Activated naive CD8-positive, alpha-beta T cell treated with anti-CD3 and anti-CD28 coated beads, Interleukin-2, amount 50 U/mL, for 24 hours (primary cell): ENCODE measurements around the gene MLIP.
"Not testable (repeated sequence)": the region's sequence is repeated elsewhere in the genome, so short reads cannot be mapped to it uniquely, and the experiment has no call there.

Experiments used
- ATAC-seq: fragments of 150-1000 bp; cut with Tn5 transposase; one replicate; pipeline ENCODE4 v1.10.0; 2021
- DNase-seq: peaks from one replicate; pipeline ENCODE4 v3.0.0; 2021
- H3K27ac Mint-ChIP-seq: one replicate; pipeline ENCODE4 v1.8.0; 2021; ENCODE audit warnings: mild to moderate bottlenecking, mixed read lengths
- H3K27me3 Mint-ChIP-seq: one replicate; pipeline ENCODE4 v1.8.0; 2021; ENCODE audit warnings: mixed read lengths
- H3K36me3 Mint-ChIP-seq: one replicate; pipeline ENCODE4 v1.8.0; 2021; ENCODE audit warnings: low read depth, mixed read lengths
- H3K4me1 Mint-ChIP-seq: one replicate; pipeline ENCODE4 v1.8.0; 2021; ENCODE audit warnings: mixed read lengths
- H3K4me3 Mint-ChIP-seq: one replicate; pipeline ENCODE4 v1.8.0; 2021; ENCODE audit warnings: mild to moderate bottlenecking, moderate library complexity, mixed read lengths
- H3K9me3 Mint-ChIP-seq: one replicate; pipeline ENCODE4 v1.8.0; 2021; ENCODE audit warnings: mixed read lengths

The MLIP gene

DNA sequence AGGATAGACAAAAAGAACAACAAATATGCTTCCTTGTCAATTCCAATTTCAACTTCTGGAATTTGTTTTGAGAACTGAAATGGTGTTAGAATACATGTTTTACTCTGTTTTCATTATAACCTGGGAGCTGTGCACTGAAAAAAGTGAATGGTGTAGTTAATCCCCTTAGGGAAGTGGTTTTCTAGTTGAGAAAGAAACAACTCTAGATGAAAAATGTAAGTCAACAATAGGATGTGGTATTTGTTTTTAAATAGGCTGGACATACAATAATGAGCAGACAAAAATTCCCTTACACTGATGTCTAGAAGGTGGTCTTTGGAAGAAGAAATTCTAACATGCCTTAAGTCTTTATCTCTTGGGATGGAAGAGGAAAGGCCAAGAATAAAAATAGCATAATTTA is 137.1 kb downstream of the MLIP start:
- ATAC-seq (no peak), DNase-seq (no peak)
- no peak overlapping the region for H3K27ac Mint-ChIP-seq
- H3K36me3 Mint-ChIP-seq, result no peaks in the 10 kb centered on the region
- H3K27me3 Mint-ChIP-seq, result peaks cover 2% of the 10 kb centered on the region
- H3K4me3 Mint-ChIP-seq, result no peak overlapping the region
- no peaks in the 10 kb centered on the region for H3K9me3 Mint-ChIP-seq
- no peaks in the 10 kb centered on the region for H3K4me1 Mint-ChIP-seq

DNA sequence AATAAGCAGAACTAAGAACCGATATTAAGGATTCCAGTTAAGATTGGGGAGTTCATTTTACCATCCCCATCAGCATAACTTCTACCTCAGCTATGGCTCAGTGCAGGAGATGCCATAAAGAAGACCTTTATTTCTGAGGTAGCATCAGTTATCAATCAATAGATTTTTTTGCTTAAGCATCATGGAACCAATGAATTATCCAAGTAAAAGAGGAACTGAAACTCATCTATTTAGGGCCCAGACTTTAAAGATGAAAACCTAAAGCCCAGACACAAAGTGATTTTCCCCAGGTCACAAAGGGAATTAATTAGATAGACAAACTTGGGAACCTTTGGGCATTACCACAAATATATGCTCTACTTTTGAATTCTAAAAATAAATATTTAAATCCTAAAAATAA is 137.8 kb downstream of the MLIP start:
- Mint-ChIP-seq H3K27me3 (peaks cover 2% of the 10 kb centered on the region), H3K36me3 (no peaks in the 10 kb centered on the region), H3K4me3 (no peak overlapping the region), H3K9me3 (no peaks in the 10 kb centered on the region), H3K4me1 (no peaks in the 10 kb centered on the region), H3K27ac (no peak overlapping the region)
- ATAC-seq (no peak), DNase-seq (no peak)

DNA sequence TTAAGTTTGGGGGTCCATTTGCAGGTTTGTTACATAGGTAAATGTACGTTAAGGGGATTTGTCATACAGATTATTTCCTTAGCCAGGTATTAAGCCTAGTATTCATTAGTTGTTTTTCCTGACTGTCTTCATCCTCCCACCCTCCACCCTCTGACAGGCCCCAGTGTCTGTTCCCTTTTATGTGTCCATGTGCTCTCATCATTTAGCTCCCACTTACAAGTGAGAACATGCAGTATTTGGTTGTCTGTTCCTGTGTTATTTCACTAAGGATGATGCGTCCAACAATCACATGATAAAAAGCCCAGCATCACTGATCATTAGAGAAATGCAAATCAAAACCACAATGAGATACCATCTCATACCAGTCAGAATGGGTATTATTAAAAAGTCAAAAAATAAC is 138.6 kb downstream of the MLIP start:
- H3K27me3 Mint-ChIP-seq, H3K9me3 Mint-ChIP-seq, H3K36me3 Mint-ChIP-seq, H3K4me1 Mint-ChIP-seq, H3K27ac Mint-ChIP-seq, DNase-seq, ATAC-seq, H3K4me3 Mint-ChIP-seq: not testable (repeated sequence)

DNA sequence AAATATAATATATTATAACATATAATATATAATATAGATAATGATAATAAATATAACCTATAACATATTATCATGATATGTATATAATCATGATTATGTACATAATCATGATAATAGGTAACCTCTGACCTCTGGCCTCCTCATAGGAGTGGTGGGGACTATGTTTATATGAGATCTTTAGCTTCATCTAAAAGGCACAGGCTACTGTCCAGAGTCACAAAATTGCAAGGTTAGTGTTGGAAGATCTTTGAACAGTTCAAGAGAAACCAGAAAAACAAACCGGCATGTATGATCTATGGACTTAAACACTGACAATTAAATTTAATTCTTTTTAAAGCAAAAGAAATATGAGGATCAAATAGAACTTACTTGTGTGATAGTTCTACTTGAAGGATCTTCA is 141.3 kb downstream of the MLIP start:
- Mint-ChIP-seq H3K36me3 (no peaks in the 10 kb centered on the region), H3K27me3 (no peaks in the 10 kb centered on the region), H3K27ac (no peak overlapping the region), H3K9me3 (no peaks in the 10 kb centered on the region), H3K4me1 (no peaks in the 10 kb centered on the region), H3K4me3 (no peak overlapping the region)
- DNase-seq (no peak), ATAC-seq (no peak)

DNA sequence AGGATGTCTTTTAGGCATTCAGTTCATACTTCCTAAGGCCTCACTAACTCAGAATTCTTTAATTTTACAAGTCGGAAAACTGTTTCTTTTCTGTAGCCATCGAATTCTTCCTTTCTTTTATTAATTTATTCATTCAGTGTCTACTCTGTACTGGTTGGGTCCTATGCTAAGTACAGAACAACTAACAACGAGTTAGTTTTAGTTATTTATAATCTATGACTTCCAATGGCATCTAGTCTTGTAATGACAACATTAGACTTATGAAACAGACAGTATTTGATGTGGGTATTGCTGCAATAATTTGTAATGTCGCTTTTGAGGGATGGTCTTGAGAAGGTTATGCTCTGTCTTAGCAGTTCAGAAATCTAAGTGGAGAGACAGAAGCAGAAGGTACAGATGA is 141.7 kb downstream of the MLIP start:
- DNase-seq (no peak), ATAC-seq (no peak)
- no peaks in the 10 kb centered on the region for H3K36me3 Mint-ChIP-seq
- no peaks in the 10 kb centered on the region for H3K4me1 Mint-ChIP-seq
- no peak overlapping the region for H3K4me3 Mint-ChIP-seq
- H3K27me3 Mint-ChIP-seq, result no peaks in the 10 kb centered on the region
- no peaks in the 10 kb centered on the region for H3K9me3 Mint-ChIP-seq
- H3K27ac Mint-ChIP-seq, result no peak overlapping the region

DNA sequence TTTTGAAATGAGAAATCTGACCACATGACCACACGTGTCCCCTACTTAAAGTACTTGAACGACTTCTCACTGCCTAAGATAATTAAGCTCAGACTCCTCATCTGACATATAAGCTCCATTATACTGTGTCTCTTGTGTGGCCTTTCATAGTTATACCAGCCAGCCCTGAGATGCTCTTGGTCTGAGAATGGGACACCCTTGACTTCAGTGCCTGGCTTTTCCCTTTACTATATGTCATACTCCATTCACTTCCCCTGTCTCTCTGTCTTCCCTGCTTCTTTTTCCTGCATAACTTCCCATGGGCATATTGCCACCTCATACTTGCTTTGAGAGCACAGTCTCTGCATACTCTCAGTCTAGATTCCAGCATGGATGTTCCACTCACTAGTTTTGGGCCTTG is 143.6 kb downstream of the MLIP start:
- Mint-ChIP-seq H3K4me1 (no peaks in the 10 kb centered on the region), H3K27ac (no peak overlapping the region), H3K4me3 (no peak overlapping the region), H3K36me3 (no peaks in the 10 kb centered on the region), H3K9me3 (no peaks in the 10 kb centered on the region), H3K27me3 (no peaks in the 10 kb centered on the region)
- ATAC-seq (no peak), DNase-seq (no peak)

DNA sequence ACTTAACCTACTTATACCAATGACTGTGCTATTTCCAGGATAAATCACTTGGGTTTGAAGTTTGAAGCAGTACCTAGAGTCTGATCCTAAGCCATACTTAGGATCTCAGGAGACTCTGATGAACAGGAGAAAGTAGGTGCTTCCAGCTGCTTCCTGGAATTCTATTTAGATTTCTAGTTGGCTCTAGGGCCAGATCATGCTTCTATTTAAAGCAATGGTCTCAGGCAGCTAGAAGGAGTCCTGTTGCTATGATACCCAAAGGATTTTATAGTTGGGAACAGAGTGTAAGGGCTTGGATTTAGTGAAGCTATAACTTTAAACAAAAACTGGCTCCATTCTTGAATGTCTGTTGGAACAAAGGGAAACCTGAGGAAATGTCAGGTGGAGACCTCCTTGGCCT is 144.6 kb downstream of the MLIP start:
- Mint-ChIP-seq H3K4me1 (no peaks in the 10 kb centered on the region), H3K4me3 (no peak overlapping the region), H3K27ac (no peak overlapping the region), H3K9me3 (no peaks in the 10 kb centered on the region), H3K36me3 (no peaks in the 10 kb centered on the region), H3K27me3 (no peaks in the 10 kb centered on the region)
- no peak for ATAC-seq
- no peak for DNase-seq

DNA sequence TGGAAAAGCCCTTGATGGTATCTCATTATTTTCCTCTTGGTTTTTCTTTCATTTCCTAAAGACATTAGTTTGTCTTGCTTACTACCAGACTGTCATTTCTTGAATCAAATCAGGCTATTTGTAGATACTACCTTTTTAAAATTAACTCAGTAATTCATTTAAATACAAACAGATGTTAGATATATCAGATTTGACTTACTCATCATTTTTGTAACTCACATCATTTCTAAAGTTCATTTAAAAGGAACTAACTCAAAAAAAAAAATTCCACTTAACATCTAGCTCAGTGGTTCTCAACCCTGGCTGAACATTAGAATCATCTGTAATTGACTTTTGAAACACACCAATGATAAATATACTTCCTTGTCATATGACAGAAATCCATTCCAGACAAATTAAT is 148.8 kb downstream of the MLIP start:
- no peaks in the 10 kb centered on the region for H3K4me1 Mint-ChIP-seq
- ATAC-seq (no peak), DNase-seq (no peak)
- no peaks in the 10 kb centered on the region for H3K36me3 Mint-ChIP-seq
- H3K27ac Mint-ChIP-seq, result no peak overlapping the region
- no peaks in the 10 kb centered on the region for H3K27me3 Mint-ChIP-seq
- H3K9me3 Mint-ChIP-seq, result no peaks in the 10 kb centered on the region
- H3K4me3 Mint-ChIP-seq, result no peak overlapping the region

DNA sequence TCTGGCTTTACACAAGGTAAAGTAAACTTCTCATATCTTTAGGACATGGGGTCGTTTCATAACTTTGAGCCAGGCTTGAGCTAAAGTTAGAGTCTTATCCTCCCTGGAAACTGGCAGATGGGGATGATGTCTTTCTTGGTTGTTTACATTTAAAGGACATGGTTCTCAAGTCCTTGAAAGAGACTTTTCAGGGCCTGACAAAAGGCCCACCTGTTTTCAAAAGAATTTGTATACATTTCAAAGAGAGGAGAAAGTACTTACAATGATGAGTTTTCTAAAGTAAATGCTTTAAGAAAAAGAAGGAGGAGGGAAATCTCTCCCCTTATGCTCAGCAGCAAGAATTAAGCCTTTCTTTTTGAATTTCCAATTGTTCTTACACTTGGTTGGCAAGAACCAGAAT is 151.3 kb downstream of the MLIP start:
- no peaks in the 10 kb centered on the region for H3K9me3 Mint-ChIP-seq
- no peaks in the 10 kb centered on the region for H3K27me3 Mint-ChIP-seq
- no peaks in the 10 kb centered on the region for H3K4me1 Mint-ChIP-seq
- no peak overlapping the region for H3K4me3 Mint-ChIP-seq
- H3K36me3 Mint-ChIP-seq, result no peaks in the 10 kb centered on the region
- H3K27ac Mint-ChIP-seq, result no peak overlapping the region
- no peak for ATAC-seq
- DNase-seq, result no peak

DNA sequence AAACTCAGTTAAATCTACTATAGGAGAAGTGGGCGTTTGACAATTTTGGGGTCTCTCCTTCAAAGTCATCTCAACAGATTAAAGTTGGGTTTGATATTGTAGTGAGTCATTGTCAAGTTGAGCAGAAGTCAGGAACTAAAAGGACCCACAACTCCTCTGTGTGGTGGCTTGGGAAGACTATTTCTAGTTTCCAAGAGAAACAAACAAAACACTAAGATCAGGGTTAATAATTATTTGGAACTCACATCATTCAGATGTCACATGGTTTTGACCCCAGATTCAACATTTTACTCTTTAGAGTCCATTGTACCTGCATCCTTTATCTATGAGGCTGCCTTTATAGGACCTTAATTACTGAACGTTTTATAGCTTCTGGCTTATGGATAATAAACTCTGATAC is 151.7 kb downstream of the MLIP start:
- H3K27ac Mint-ChIP-seq, result no peak overlapping the region
- ATAC-seq (no peak), DNase-seq (no peak)
- H3K4me1 Mint-ChIP-seq, result no peaks in the 10 kb centered on the region
- H3K4me3 Mint-ChIP-seq, result no peak overlapping the region
- no peaks in the 10 kb centered on the region for H3K9me3 Mint-ChIP-seq
- peaks cover 1% of the 10 kb centered on the region for H3K27me3 Mint-ChIP-seq
- no peaks in the 10 kb centered on the region for H3K36me3 Mint-ChIP-seq

DNA sequence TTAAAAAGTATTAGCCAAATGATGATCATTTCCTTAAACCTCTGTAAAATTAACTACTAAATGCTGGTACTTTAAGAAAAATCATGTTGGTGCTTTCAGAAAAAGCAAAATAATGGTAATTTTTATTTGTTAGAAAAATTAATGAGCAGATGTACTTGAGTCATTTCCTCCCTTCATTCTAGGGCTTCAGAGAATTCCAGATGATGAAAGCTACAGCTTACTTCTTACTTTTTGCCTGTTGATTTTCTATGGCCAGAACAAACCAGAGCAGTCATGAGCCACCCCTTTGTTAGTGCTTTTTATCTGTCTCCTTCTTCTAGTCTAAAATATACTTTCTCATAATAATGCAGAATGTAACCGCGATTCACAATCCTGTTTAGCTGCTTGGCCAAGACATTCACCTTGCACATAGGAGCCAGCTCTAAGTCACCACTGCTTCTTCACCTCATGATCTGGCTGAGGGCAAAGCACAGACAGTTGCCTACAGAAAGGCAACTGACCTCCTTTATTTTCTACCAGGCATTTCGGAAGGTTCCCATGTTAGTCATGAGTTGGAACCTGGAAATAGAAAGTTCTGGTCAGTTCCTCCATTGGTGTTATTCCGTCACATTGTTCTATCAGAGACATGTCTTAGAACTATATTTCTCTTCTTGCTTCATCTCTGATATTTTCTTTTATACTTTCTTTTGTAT is 153.5 kb downstream of the MLIP start:
- Mint-ChIP-seq H3K9me3 (no peaks in the 10 kb centered on the region), H3K27ac (no peak overlapping the region), H3K4me1 (no peaks in the 10 kb centered on the region), H3K4me3 (no peak overlapping the region), H3K27me3 (peaks cover 4% of the 10 kb centered on the region), H3K36me3 (no peaks in the 10 kb centered on the region)
- DNase-seq, result no peak
- ATAC-seq, result no peak

DNA sequence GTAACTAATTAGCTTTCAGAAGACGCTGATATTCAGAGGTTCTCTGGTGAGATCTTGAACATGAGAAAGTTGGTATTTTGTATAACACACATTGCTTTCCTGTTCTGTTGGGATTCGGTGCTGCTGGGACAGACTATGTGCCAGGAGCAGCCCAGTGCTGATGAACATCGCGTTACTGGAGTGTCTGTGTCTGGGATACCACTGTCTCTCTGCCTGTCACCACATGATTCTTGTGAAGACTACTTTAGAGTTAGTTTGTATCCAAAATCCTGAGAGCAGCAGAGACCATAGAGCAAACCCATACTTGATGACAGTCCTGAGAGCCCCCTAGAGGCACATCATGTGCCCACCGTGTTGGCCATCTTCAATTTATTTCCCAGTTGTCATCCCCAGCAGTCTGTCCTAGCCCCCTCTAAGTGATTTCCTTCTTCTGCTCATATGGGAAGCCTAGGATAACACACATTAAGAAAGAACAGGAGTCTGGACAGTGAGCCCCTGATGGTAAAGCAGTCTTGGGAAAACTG is 155.2 kb downstream of the MLIP start:
- ATAC-seq, result no peak
- H3K4me3 Mint-ChIP-seq, result no peak overlapping the region
- H3K4me1 Mint-ChIP-seq, result no peaks in the 10 kb centered on the region
- no peak for DNase-seq
- no peaks in the 10 kb centered on the region for H3K36me3 Mint-ChIP-seq
- H3K27me3 Mint-ChIP-seq, result peaks cover 6% of the 10 kb centered on the region
- H3K27ac Mint-ChIP-seq, result no peak overlapping the region
- no peaks in the 10 kb centered on the region for H3K9me3 Mint-ChIP-seq

DNA sequence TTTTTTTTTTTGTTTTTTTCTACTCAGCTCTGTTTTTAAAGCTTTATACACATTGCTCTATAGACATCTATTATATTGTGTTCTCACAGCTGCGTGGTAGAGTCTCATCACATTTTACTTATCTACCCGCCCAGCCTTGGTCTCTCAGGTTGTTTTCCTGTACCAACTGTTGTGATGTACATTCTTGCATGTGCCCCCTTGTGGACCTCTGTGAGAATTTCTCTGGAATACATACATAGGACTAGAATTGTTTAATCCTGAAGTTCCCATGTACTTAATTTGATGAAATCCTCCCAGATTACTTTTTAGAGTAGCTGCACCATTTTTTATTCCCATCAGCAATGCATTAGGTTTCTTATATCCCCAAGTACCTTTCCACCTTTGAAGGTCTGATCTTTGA is 156.6 kb downstream of the MLIP start:
- Mint-ChIP-seq H3K4me3 (no peak overlapping the region), H3K27me3 (peaks cover 6% of the 10 kb centered on the region), H3K36me3 (no peaks in the 10 kb centered on the region), H3K9me3 (no peaks in the 10 kb centered on the region), H3K27ac (no peak overlapping the region), H3K4me1 (no peaks in the 10 kb centered on the region)
- DNase-seq, result no peak
- no peak for ATAC-seq

DNA sequence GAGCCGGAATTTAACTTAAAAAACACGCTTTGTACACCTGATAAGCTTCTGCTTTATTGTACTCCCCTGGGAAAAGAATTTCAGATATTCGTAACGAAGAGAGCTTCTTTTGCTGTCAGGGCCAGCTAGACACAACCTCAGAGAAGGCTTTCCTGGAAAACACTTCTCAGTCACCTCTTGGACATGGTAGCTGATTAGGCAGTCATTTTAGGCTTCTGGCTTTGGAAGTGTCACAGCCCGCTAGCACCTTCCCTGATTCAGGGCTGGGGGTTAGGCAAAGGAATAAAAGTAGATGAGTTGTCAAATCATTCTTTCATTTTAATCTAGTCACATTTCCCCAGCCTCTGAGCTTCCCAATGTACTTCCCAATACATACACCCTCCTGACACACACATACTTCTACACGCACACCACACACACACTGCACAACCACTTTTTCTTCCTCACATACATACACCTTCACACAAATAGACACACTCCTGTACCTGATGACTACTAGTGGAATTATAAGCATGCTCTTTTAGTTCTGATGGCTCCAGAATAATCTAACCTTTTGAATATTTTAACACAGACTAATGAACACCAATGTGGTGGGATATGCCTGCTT is 162.1 kb downstream of the MLIP start:
- no peaks in the 10 kb centered on the region for H3K36me3 Mint-ChIP-seq
- no peak overlapping the region for H3K4me3 Mint-ChIP-seq
- H3K27ac Mint-ChIP-seq, result no peak overlapping the region
- H3K4me1 Mint-ChIP-seq, result no peaks in the 10 kb centered on the region
- no peak for DNase-seq
- peaks cover 5% of the 10 kb centered on the region for H3K27me3 Mint-ChIP-seq
- H3K9me3 Mint-ChIP-seq, result peaks cover 16% of the 10 kb centered on the region
- no peak for ATAC-seq

DNA sequence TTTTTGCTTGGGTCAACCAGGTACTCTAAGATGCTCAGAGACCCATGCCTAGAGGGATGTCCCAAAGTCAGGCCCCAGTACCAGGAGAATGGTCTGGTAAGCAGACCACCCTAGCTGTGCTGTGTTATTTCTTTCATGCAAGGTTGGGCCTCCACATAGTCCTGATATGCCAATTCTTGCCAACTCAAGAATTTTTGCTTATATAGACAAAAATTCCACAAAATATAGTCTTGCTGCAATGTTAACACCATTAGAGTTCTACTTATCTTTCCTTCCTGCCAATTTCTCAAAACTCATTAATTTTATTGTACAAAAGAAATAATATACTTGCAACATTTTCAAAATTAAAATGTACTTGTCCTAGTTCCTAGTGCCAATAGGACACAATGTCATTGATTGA is 163.1 kb downstream of the MLIP start:
- H3K4me1 Mint-ChIP-seq, result no peaks in the 10 kb centered on the region
- H3K4me3 Mint-ChIP-seq, result no peak overlapping the region
- peaks cover 2% of the 10 kb centered on the region for H3K27me3 Mint-ChIP-seq
- H3K36me3 Mint-ChIP-seq, result no peaks in the 10 kb centered on the region
- H3K27ac Mint-ChIP-seq, result no peak overlapping the region
- H3K9me3 Mint-ChIP-seq, result peaks cover 16% of the 10 kb centered on the region
- ATAC-seq, result no peak
- DNase-seq, result no peak

DNA sequence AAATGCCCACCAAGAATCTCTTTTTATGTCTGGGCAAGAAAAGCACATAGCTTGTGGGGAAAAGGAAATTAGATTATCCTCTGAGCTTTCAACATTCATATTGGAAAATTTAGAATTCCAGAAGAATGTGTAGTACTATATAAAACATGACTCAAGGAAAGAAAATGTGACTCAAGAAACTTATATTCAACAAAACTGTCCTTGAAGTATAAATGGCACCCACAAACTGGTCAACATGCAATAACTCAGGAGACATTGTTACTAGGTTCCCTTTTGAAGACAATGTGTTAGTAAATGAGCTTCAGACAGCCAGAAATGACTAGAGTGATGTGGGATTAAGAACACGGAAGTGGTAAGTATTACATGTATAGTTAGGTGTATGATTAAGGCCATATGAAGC is 170.9 kb downstream of the MLIP start:
- Mint-ChIP-seq H3K9me3 (peaks cover 10% of the 10 kb centered on the region), H3K27me3 (no peaks in the 10 kb centered on the region), H3K27ac (no peak overlapping the region), H3K4me3 (no peak overlapping the region), H3K4me1 (no peaks in the 10 kb centered on the region), H3K36me3 (no peaks in the 10 kb centered on the region)
- DNase-seq (no peak), ATAC-seq (no peak)
